ENCODE results near the gene ESR2.

GRCh38 chr14:64198486-64198885, 95.7 kb downstream of the ESR2 start:
- TF ChIP-seq CTCF (IDR thresholded peaks at IDR 0.05) (no peak), POLR2A (IDR thresholded peaks at IDR 0.05) (no peak), POLR2AphosphoS5 (IDR thresholded peaks at IDR 0.05) (no peak)

All from breast epithelium (tissue), 3 donors.